Measurements from ENCODE around the gene MXI1.

Gene MXI1

DNA sequence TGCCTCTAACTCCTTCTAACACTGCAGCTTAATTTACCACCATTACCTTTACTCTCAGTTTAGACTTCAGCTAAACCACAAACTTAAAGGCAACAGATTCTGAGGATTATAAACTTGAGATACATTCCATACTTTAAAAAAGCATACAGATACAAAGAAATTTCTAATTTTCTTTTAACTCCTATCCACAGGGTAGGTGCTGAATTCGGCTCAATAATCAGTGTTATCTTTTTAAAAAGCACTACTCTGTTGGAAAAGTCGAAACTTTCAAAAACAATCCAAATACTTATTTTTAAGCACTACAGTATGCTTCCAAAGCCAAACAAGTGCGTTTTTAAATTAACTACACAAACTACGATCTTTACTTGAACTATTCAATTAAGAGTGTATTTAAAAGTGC lies 96.3 kb downstream of the MXI1 start:
- peaks cover 35% of the 10 kb centered on the region for H3K4me1 ChIP-seq (ENCODE audit: control insufficient read depth, low read length)
- H3K4me3 ChIP-seq (ENCODE audit: low read length) = peak overlapping the region; percentile 78
- no peaks in the 10 kb centered on the region for H3K27me3 ChIP-seq (ENCODE audit: control insufficient read depth, low read length)
- H4K20me1 ChIP-seq (ENCODE audit: control insufficient read depth, insufficient read depth, low read depth, low read length) = 0 out of 2 replicates have a peak, but pooled peaks cover 8% of the 10 kb centered on the region
- no peak overlapping the region for H3K27ac ChIP-seq (ENCODE audit: low read depth, low read length)
- peaks cover 58% of the 10 kb centered on the region for H3K79me2 ChIP-seq (ENCODE audit: control insufficient read depth, low read length)
- TF ChIP-seq, protein P1, sequence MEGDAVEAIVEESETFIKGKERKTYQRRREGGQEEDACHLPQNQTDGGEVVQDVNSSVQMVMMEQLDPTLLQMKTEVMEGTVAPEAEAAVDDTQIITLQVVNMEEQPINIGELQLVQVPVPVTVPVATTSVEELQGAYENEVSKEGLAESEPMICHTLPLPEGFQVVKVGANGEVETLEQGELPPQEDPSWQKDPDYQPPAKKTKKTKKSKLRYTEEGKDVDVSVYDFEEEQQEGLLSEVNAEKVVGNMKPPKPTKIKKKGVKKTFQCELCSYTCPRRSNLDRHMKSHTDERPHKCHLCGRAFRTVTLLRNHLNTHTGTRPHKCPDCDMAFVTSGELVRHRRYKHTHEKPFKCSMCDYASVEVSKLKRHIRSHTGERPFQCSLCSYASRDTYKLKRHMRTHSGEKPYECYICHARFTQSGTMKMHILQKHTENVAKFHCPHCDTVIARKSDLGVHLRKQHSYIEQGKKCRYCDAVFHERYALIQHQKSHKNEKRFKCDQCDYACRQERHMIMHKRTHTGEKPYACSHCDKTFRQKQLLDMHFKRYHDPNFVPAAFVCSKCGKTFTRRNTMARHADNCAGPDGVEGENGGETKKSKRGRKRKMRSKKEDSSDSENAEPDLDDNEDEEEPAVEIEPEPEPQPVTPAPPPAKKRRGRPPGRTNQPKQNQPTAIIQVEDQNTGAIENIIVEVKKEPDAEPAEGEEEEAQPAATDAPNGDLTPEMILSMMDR (IDR thresholded peaks at IDR 0.05; ENCODE audit: low read depth, low read length, poor library complexity, severe bottlenecking) = no peak
- no peak for TF ChIP-seq EZH2phosphoT487 (IDR thresholded peaks at IDR 0.05; ENCODE audit: borderline replicate concordance, low read length)
- H3K36me3 ChIP-seq (ENCODE audit: control insufficient read depth, low read length) = peaks cover 56% of the 10 kb centered on the region
- H3F3A ChIP-seq (ENCODE audit: control insufficient read depth, insufficient read depth) = 0 out of 2 replicates have a peak, but pooled peaks cover 9% of the 10 kb centered on the region
- peak overlapping the region; percentile 62 for H3K4me2 ChIP-seq (ENCODE audit: low read length)
- H3K9me2 ChIP-seq (replicated peaks; ENCODE audit: control insufficient read depth, low read length) = no peaks in the 10 kb centered on the region
- H3K9me3 ChIP-seq (ENCODE audit: control insufficient read depth, insufficient read depth, low read length) = no peaks in the 10 kb centered on the region

DNA sequence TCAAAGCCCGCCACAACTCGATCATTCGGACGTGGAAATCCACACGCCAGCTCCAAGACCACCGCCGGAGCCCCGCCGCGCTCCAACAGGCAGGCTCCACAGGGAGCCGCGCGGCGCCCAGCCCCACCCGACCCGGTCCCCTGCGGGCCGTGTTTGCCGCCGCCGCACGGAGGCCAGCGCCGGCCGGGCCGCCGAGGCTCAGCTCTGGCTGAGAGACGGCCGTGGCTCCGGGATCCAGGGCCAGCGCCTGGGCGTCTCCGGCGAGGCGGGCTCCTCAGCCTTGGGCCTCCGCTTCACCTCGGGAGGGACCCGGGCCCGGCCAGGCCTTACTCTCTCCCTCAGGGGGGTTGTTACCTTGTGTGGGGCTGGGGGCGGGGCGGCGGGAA lies 97.0 kb downstream of the MXI1 start:
- peaks cover 51% of the 10 kb centered on the region for H3K79me2 ChIP-seq (ENCODE audit: control insufficient read depth, low read length)
- TF ChIP-seq EZH2phosphoT487 (IDR thresholded peaks at IDR 0.05; ENCODE audit: borderline replicate concordance, low read length) = no peak
- TF ChIP-seq, protein P1 (IDR thresholded peaks at IDR 0.05; ENCODE audit: low read depth, low read length, poor library complexity, severe bottlenecking) = no peak
- peak overlapping the region; percentile 62 for H3K4me2 ChIP-seq (ENCODE audit: low read length)

DNA sequence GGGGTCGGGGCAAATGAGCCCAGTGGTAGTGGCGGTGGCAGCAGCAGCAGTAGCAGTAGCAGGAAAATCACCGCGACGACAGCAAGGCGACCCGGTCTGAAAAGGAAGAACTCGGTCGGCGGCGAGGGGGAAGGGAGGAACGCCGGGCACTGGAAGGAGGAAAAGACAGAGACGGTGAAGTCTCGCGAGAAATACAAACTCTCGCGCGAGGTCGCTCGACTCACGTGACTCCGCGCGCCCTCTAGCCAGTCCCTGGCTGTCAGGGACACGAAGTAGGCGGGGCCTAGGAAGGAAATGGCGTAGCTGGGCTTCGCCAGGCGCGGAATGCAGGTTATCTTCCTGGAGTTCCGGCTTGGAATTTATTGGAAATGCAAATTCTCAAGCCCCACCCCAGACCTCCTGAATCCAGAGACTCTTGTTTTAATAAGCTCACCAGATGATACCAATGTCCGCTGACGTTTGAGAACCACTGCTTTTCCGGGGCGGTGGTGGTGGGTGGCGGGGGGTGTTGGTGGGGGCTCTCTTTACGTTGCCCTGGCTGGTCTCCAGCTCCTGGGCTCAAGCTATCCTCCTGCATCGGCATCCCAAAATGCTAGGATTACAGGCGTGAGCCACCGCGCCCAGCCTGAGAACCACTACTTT lies 97.5 kb downstream of the MXI1 start, which contains the start of gene SMNDC1:
TSS of gene SMNDC1 (minus strand) at position 141 of the 642 bp plus-strand sequence. CDS start 1,333 bp downstream, outside the sequence.
- 0 out of 2 replicates have a peak, but pooled peaks cover 8% of the 10 kb centered on the region for H4K20me1 ChIP-seq (ENCODE audit: control insufficient read depth, insufficient read depth, low read depth, low read length)
- 0 out of 2 replicates have a peak, but pooled peaks cover 9% of the 10 kb centered on the region for H3F3A ChIP-seq (ENCODE audit: control insufficient read depth, insufficient read depth)
- TF ChIP-seq, protein P1 (IDR thresholded peaks at IDR 0.05; ENCODE audit: low read depth, low read length, poor library complexity, severe bottlenecking) = no peak
- TF ChIP-seq EZH2phosphoT487 (IDR thresholded peaks at IDR 0.05; ENCODE audit: borderline replicate concordance, low read length) = no peak
- peaks cover 49% of the 10 kb centered on the region for H3K79me2 ChIP-seq (ENCODE audit: control insufficient read depth, low read length)
- peak within 1 kb of the TSS; percentile 78 for H3K4me3 ChIP-seq (ENCODE audit: low read length)
- H3K27ac ChIP-seq (ENCODE audit: low read depth, low read length) = peak within 1 kb of the TSS; percentile 57
- peaks cover 44% of the 10 kb centered on the region for H3K36me3 ChIP-seq (ENCODE audit: control insufficient read depth, low read length)
- no peaks in the 10 kb centered on the region for H3K9me2 ChIP-seq (replicated peaks; ENCODE audit: control insufficient read depth, low read length)
- peaks cover 39% of the 10 kb centered on the region for H3K4me1 ChIP-seq (ENCODE audit: control insufficient read depth, low read length)
- no peaks in the 10 kb centered on the region for H3K27me3 ChIP-seq (ENCODE audit: control insufficient read depth, low read length)
- H3K9me3 ChIP-seq (ENCODE audit: control insufficient read depth, insufficient read depth, low read length) = no peaks in the 10 kb centered on the region
- H3K4me2 ChIP-seq (ENCODE audit: low read length) = peak within 1 kb of the TSS; percentile 62

More for the DNA sequence above, 97.0 kb downstream of the MXI1 start:
- H3K36me3 ChIP-seq (ENCODE audit: control insufficient read depth, low read length) = peaks cover 49% of the 10 kb centered on the region
- H3K27me3 ChIP-seq (ENCODE audit: control insufficient read depth, low read length) = no peaks in the 10 kb centered on the region
- no peaks in the 10 kb centered on the region for H3K9me2 ChIP-seq (replicated peaks; ENCODE audit: control insufficient read depth, low read length)
- peaks cover 37% of the 10 kb centered on the region for H3K4me1 ChIP-seq (ENCODE audit: control insufficient read depth, low read length)
- 0 out of 2 replicates have a peak, but pooled peaks cover 9% of the 10 kb centered on the region for H3F3A ChIP-seq (ENCODE audit: control insufficient read depth, insufficient read depth)
- peak overlapping the region; percentile 57 for H3K27ac ChIP-seq (ENCODE audit: low read depth, low read length)
- 0 out of 2 replicates have a peak, but pooled peaks cover 8% of the 10 kb centered on the region for H4K20me1 ChIP-seq (ENCODE audit: control insufficient read depth, insufficient read depth, low read depth, low read length)
- peak overlapping the region; percentile 78 for H3K4me3 ChIP-seq (ENCODE audit: low read length)
- H3K9me3 ChIP-seq (ENCODE audit: control insufficient read depth, insufficient read depth, low read length) = no peaks in the 10 kb centered on the region
